ENCODE measurements around the gene HYCC1.

The HYCC1 gene

GRCh38 chr7:23016345-23017253 lies 2.7 kb upstream of the HYCC1 start:
- no peaks in the 10 kb centered on the region for H4K20me1 ChIP-seq (ENCODE audit: insufficient read depth, low read length)
- peak overlapping the region; percentile 3; the same call in 1 of the 2 replicates for H3K4me2 ChIP-seq (ENCODE audit: low read length)
- H3K27ac ChIP-seq (ENCODE audit: low read depth, low read length, poor library complexity, severe bottlenecking) = peak overlapping the region; percentile 21
- H3K9ac ChIP-seq (ENCODE audit: low read length) = no peak overlapping the region
- H3K36me3 ChIP-seq (ENCODE audit: insufficient read depth, low read length) = no peaks in the 10 kb centered on the region
- H3K4me3 ChIP-seq (ENCODE audit: low read depth, low read length, poor library complexity, severe bottlenecking) = no peak overlapping the region
- no peaks in the 10 kb centered on the region for H3K79me2 ChIP-seq (ENCODE audit: insufficient read depth, low read length)
- TF ChIP-seq EZH2 (IDR thresholded peaks at IDR 0.05; ENCODE audit: borderline replicate concordance, low read length) = no peak
- no peak for TF ChIP-seq CTCF (IDR thresholded peaks at IDR 0.05; ENCODE audit: low read length)
- no peaks in the 10 kb centered on the region for H3F3A ChIP-seq (ENCODE audit: insufficient read depth, low read length)
- H3K4me1 ChIP-seq (ENCODE audit: insufficient read depth, low read length, severe bottlenecking) = peaks cover 39% of the 10 kb centered on the region
- H2AFZ ChIP-seq (ENCODE audit: low read length) = peak overlapping the region; percentile 50
- no peaks in the 10 kb centered on the region for H3K9me2 ChIP-seq (ENCODE audit: low read depth, low read length)
- no peaks in the 10 kb centered on the region for H3K9me3 ChIP-seq (ENCODE audit: low read length)
- H3K27me3 ChIP-seq (ENCODE audit: insufficient read depth, low read length) = no peaks in the 10 kb centered on the region

GRCh38 chr7:23014681-23015080 lies 751 bp upstream of the HYCC1 start:
- no peaks in the 10 kb centered on the region for H3K79me2 ChIP-seq (ENCODE audit: insufficient read depth, low read length)
- no peaks in the 10 kb centered on the region for H3K9me3 ChIP-seq (ENCODE audit: low read length)
- peak overlapping the region; percentile 21; the same call in 1 of the 2 replicates for H3K9ac ChIP-seq (ENCODE audit: low read length)
- H3K27ac ChIP-seq (ENCODE audit: low read depth, low read length, poor library complexity, severe bottlenecking) = peak overlapping the region; percentile 8
- peaks cover 39% of the 10 kb centered on the region for H3K4me1 ChIP-seq (ENCODE audit: insufficient read depth, low read length, severe bottlenecking)
- no peaks in the 10 kb centered on the region for H3F3A ChIP-seq (ENCODE audit: insufficient read depth, low read length)
- no peaks in the 10 kb centered on the region for H3K27me3 ChIP-seq (ENCODE audit: insufficient read depth, low read length)
- peak overlapping the region; percentile 47 for H3K4me2 ChIP-seq (ENCODE audit: low read length)
- no peaks in the 10 kb centered on the region for H3K9me2 ChIP-seq (ENCODE audit: low read depth, low read length)
- no peaks in the 10 kb centered on the region for H4K20me1 ChIP-seq (ENCODE audit: insufficient read depth, low read length)
- H3K36me3 ChIP-seq (ENCODE audit: insufficient read depth, low read length) = no peaks in the 10 kb centered on the region
- TF ChIP-seq CTCF (IDR thresholded peaks at IDR 0.05; ENCODE audit: low read length) (no peak), EZH2 (IDR thresholded peaks at IDR 0.05; ENCODE audit: borderline replicate concordance, low read length) (no peak)
- peak overlapping the region; percentile 79 for H2AFZ ChIP-seq (ENCODE audit: low read length)
- peak overlapping the region; percentile 14 for H3K4me3 ChIP-seq (ENCODE audit: low read depth, low read length, poor library complexity, severe bottlenecking)

DNA sequence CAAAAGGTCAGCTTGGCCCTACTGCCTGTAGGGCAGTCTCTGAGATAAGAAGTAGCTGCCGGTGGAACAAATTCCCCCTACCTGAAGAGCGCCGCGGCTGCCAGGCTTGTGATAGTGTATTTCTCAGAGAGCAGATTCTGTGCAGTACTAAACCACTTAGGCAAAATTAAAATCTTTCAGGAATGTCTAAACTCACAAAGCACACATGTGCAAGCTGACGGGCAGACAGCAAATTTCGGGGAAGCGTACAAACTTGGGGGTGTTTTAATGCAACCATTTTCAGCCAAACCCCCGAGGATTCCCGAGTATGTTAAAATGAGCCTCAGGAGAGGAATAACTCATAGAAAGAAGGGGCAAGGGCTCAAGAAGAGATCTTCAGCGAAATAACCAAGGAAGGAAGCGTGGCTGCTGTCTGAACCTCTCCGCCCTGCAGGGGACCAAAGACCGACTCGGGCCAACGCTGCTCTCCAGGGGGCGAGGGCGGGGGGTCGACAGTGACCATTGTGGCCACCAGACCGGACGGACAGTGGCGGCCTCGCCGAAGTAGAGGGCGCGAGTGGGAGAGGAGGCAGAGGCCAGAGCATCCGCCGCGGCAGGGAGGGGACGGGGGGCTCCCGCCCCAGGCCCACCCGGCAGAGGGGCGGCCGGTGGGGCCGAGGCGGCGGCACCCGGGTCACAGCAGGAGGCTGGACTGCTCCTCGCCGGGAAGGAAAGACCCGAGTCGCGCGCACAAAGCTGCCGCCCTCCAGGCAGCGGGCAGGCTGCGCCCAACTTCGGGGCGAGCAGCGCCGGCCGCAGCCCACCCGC lies 819 bp downstream of the HYCC1 start:
- H3K9ac ChIP-seq (ENCODE audit: low read length) = peak overlapping the region; percentile 73
- H3K36me3 ChIP-seq (ENCODE audit: insufficient read depth, low read length) = no peaks in the 10 kb centered on the region
- H3K4me2 ChIP-seq (ENCODE audit: low read length) = peak overlapping the region; percentile 97
- H3K79me2 ChIP-seq (ENCODE audit: insufficient read depth, low read length) = no peaks in the 10 kb centered on the region
- H3K9me3 ChIP-seq (ENCODE audit: low read length) = no peaks in the 10 kb centered on the region
- H4K20me1 ChIP-seq (ENCODE audit: insufficient read depth, low read length) = no peaks in the 10 kb centered on the region
- no peak overlapping the region for H3K27ac ChIP-seq (ENCODE audit: low read depth, low read length, poor library complexity, severe bottlenecking)
- no peaks in the 10 kb centered on the region; the same call in 1 of the 2 replicates for H3F3A ChIP-seq (ENCODE audit: insufficient read depth, low read length)
- no peak for TF ChIP-seq EZH2 (IDR thresholded peaks at IDR 0.05; ENCODE audit: borderline replicate concordance, low read length)
- TF ChIP-seq CTCF (IDR thresholded peaks at IDR 0.05; ENCODE audit: low read length) = peak; percentile 21; the same call in 1 of the 2 replicates
- H3K27me3 ChIP-seq (ENCODE audit: insufficient read depth, low read length) = no peaks in the 10 kb centered on the region
- H2AFZ ChIP-seq (ENCODE audit: low read length) = no peak overlapping the region
- peak overlapping the region; percentile 83 for H3K4me3 ChIP-seq (ENCODE audit: low read depth, low read length, poor library complexity, severe bottlenecking)
- no peaks in the 10 kb centered on the region for H3K9me2 ChIP-seq (ENCODE audit: low read depth, low read length)
- peaks cover 39% of the 10 kb centered on the region for H3K4me1 ChIP-seq (ENCODE audit: insufficient read depth, low read length, severe bottlenecking)
